D341Med (cell line): Measurements from ENCODE around the gene MESD.

Experiments
- DNase-seq: peaks from one replicate; pipeline ENCODE4 v3.0.0; 2012; ENCODE audit warnings: low spot score

MESD gene

GRCh38 chr15:80937718-80938117 lies 51.9 kb downstream of the MESD start:
- no peak for DNase-seq

- no peak for DNase-seq
Observed at GRCh38 chr15:80936288-80937078, 53.1 kb downstream of the MESD start.

- no peak for DNase-seq
Observed at GRCh38 chr15:80934761-80935221, 54.8 kb downstream of the MESD start.

GRCh38 chr15:80932989-80933388 lies 56.6 kb downstream of the MESD start:
- no peak for DNase-seq

GRCh38 chr15:80932513-80932815 lies 57.2 kb downstream of the MESD start:
- DNase-seq: peak; percentile 42

GRCh38 chr15:80931721-80932512 lies 57.7 kb downstream of the MESD start:
- DNase-seq: no peak

- DNase-seq: peak; percentile 65
Observed at GRCh38 chr15:80931191-80931590, 58.4 kb downstream of the MESD start.

GRCh38 chr15:80929689-80930088 lies 59.9 kb downstream of the MESD start:
- DNase-seq: no peak

GRCh38 chr15:80929225-80929624 lies 60.4 kb downstream of the MESD start:
- DNase-seq: no peak

GRCh38 chr15:80926126-80926525 lies 63.5 kb downstream of the MESD start:
- DNase-seq: no peak

GRCh38 chr15:80925597-80926059 lies 64.0 kb downstream of the MESD start:
- DNase-seq: no peak

GRCh38 chr15:80924278-80924677 lies 65.3 kb downstream of the MESD start:
- DNase-seq: no peak

- no peak for DNase-seq
Observed at GRCh38 chr15:80923668-80924067, 66.0 kb downstream of the MESD start.

GRCh38 chr15:80921736-80922410 lies 67.7 kb downstream of the MESD start:
- no peak for DNase-seq

- no peak for DNase-seq
Observed at GRCh38 chr15:80920271-80920699, 69.3 kb downstream of the MESD start.

GRCh38 chr15:80918196-80918783 lies 71.3 kb downstream of the MESD start:
- no peak for DNase-seq

GRCh38 chr15:80916056-80916455 lies 73.6 kb downstream of the MESD start:
- DNase-seq: no peak

GRCh38 chr15:80915472-80915871 lies 74.1 kb downstream of the MESD start:
- DNase-seq: no peak

GRCh38 chr15:80913541-80913940 lies 76.1 kb downstream of the MESD start:
- no peak for DNase-seq

- no peak for DNase-seq
Observed at GRCh38 chr15:80912673-80913072, 76.9 kb downstream of the MESD start.

- DNase-seq: no peak
Observed at GRCh38 chr15:80911821-80912220, 77.8 kb downstream of the MESD start.

GRCh38 chr15:80906159-80906766 lies 83.4 kb downstream of the MESD start:
- DNase-seq: no peak
